Germinal center (tissue), 1 donor: ENCODE data around the gene TMEM86B.

ENCODE experiments used
- DNase-seq: peaks from one replicate; pipeline ENCODE4 v3.0.0; 2012; ENCODE audit warnings: mixed read lengths, low spot score

Gene TMEM86B, protein sequence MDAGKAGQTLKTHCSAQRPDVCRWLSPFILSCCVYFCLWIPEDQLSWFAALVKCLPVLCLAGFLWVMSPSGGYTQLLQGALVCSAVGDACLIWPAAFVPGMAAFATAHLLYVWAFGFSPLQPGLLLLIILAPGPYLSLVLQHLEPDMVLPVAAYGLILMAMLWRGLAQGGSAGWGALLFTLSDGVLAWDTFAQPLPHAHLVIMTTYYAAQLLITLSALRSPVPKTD

DNA sequence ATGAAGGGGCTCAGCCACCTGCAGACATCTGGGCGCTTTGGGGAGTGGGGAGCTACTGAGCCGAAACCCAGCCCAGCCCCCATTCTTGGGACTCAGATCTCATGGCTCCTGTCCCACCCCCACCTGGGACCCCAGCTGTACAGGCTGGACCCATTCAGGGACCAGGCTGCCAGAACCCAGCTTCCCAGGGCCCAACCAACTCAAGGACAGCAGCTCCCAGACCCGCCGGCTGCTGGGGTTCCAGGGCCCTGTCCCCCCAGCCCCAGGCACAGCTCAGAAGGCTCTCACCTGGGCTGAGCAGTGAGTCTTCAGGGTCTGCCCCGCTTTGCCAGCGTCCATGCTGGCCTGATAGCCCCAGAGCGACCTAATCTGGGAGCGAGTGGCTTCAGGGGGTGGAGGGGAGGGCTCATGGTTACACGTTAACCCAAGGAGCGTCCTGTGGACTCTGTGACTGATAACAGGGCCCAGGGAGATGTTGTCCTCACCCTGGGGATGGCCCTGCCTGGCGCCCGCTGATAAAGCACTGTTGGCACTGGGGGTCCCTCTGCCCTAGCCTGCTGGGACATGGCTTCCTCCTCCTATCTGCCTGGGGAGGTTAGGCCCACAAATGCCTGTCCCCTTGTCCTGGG is at the start of gene TMEM86B:
Gene TMEM86B, minus strand, starts transcription at position 361 of the 629 bp plus-strand sequence. Its CDS starts 22 bp downstream, at position 339.
- DNase-seq, result no peak

DNA sequence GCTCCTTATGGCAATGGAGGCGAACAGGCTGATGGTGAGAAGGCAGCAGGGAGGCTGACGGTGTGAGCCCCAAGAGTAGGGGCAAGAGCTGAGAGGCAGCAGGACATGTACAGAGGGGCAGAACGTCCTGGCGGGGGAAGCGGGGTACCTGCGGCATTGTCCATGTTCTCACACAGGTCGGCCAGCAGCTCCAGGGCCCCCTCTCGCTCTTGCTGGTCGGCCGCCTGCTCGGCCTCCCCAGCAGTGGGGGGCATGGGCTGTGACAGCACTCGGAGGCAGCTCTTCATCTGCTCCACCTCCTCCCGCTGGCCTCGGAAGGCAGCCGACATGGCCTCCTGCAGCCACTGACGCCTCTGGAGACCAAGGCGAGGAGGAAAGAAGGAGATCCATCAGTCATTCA is 48.9 kb upstream of the TMEM86B start:
- DNase-seq, result no peak

DNA sequence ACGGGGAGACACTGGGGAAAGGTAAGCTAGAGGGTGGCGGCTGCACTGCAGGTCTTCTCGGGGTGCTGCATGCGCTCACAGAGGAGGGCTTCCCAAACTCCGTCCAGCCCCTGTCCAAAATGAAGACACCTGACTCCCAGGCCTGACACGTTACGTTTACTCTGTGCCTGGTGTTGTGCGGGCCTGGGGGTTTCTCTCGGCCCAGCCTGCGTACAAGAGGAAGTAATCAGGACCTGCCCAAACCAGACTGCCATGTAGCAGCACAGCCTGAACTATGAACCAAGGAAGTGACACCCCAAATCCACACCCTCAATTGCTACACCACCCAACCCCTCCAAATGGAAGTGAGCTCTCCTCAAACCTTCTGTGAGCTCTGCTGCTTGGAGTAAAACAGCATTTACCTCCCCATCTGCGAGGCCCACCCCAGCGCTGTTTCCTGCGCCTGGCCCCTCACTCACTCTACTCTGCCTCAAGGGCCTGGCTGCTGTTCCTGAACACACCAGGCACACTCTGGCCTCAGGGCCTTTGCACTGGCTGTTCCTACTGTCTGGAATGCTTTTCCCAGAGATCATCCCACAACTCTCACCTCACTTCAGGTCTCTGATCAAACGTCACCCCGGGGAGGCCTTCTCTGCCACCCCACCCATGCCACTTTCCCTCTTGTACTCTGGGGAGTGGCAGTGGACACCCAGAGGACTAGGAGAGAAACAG is 48.3 kb upstream of the TMEM86B start:
- DNase-seq, result peak; percentile 45

DNA sequence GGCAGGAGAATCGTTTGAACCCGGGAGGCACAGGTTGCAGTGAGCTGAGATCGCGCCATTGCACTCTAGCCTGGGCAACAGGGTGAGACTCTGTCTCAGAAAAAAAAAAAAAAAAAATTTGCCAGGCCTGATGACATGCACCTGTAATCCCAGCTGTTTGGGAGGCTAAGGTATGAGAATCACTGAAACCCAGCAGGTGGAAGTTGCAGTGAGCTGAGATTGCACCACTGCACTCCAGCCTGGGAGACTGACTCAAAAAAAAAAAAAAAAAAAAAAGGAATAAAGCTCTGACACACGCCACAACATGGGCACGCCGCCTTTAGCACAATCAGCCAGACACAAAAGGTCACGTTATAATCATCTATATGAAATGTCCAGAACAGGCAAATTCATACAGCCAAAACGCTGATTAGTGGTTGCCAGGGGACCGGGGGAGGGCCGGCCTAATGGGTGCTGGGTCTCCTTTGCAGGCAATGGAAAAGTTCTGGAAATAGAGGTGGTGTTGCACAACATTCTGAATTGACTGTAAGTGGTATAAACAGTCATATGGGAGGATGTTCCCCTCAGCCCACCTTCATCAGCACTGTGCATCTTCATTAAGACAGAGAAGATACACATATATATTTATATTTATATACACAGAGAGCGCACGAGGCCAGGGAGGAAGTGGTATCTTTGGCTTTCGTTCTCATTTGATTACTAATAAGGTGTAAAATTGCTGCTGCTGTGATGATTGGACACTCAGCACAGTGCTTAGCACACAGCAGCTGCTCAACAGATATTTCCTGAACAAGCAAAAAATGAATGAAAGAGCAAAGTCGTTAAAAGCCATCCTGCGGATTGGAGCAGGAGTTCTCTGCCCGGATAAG is 47.5 kb upstream of the TMEM86B start:
- DNase-seq, result peak; percentile 69

DNA sequence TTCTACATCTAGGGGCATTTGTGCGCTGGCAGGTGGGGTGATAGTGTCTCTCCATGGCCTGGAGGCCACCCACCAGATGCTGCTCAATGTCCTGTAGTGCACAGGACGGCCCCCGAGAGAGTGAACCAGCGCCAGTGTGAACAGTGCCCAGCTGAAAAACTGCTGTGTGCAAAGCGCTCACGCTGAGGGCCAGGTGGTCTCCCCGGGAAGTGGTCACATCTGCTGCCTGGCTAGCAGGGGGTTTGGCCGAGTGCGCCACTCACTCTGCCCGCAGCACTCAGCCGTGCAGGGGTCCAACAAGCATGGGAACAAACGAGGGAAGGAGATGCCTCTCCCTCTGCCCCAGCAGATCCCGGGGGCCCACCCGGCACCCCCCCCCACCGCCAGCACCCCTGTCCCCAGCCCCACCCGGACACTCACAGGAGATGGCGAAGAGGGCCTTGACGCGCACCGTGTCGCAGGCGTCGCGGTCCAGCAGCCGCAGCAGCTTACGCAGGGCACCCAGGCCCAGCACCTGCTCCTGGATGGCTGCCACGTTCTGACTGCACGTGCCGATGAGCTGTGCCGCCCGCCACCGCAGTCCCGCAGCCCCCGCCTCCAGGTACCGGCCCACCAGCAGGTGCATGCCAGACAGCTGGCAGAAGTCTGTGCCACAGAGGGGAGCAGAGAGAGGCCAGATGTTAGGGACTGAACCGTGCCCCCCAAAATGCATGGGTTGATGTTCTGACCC is 45.6 kb upstream of the TMEM86B start:
- no peak for DNase-seq

DNA sequence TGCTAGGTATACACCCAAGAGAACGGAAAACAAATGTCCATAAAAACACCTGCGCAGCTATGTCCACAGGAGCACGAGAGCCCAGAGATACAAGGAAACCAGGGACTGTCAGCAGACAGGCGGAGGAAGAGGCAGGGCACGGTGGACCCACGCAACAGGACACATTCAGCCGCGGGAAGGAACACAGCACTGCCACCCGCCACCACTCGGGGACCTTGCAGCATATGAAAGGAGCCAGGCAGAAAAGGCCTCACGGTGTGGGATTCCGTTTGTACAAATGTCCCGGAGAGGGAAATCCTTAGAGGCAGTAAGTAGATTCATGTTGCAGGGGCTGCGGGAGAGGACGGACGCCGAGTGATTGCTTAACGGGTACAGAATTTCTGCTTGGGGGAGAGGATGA is 43.6 kb upstream of the TMEM86B start:
- no peak for DNase-seq

DNA sequence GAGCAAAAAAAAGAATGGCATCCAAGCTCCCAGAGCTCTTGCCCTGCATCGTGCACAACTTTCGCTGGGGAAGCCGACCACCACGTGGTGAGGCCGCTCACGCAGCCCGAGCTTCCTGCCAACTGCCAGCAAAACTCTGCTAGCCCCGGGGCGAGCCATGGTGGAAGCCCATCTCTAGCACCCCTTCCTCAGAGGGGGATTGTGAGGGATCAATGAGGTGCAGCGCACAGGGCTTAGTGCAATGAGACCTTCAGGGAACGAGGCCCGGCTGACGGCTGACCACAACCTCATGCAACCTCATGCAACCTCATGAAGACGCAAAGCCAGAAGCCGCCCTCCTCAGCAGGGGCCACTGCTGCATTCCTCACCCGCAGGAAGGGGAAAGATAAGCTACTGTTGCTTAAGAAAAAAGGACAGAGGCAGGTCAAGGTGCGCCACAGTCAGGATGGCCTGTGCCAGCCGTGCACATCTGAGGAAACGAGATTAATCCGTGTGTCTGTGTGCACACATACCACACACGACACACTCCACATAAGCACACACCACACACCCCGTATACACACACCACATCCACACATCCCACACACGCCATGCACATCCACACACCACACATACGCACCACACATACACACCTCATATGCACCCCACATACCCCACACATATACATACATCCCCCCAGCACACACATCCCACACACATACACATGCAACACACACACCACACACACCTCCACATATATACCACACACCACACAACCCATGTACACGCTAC is 41.8 kb upstream of the TMEM86B start:
- no peak for DNase-seq

DNA sequence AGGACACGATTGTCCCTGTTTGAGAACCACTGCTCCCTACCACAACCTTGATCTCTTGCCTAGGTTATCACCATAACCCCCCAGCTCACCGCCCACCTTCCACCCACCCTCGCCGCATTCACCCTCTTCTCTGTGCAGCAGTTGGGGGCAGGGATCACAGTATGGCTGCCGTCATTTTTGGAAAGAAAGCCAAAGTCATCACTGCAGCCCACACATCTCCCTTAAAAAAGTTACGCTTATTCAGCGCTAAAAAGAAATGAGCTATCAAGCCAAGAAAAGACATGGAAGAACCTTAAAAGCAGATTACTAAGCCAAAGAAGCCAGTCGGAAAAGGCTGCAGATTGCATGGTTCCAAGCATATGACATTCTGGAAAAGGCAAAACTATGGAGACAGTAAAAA is 40.7 kb upstream of the TMEM86B start:
- DNase-seq, result no peak

DNA sequence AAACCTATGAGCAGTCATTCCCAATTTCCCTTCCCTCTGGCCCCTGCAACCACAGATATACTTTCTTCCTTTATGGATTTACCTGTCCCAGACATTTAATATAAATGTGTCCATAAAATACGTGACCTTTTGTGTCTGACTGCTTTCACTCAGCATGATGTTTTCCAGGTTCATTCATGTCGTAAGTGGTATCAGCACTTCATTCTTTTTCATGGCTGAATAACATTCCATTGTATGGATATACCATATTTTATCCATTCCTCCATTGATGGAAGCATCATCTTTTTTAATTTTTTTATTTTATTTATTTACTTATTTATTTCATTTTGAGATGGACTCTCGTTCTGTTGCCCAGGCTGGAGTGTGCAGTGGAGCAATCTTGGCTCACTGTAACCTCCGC is 38.3 kb upstream of the TMEM86B start:
- DNase-seq, result no peak

DNA sequence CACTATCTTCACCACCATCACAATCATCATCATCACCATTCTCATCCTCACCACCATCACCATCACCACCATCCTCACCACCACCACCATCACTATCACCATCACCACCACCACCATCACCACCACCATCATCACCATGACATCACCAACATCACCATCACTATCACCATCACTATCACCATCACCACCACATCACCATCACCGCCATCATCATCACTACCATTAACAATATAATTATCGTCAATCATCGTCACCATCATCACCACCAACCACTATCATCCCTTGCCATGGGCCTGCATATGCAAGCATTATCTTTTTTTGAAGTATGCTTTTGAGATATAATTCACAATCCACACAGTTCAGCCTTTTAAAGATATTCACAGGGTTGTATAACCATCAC is 37.8 kb upstream of the TMEM86B start:
- DNase-seq, result no peak

DNA sequence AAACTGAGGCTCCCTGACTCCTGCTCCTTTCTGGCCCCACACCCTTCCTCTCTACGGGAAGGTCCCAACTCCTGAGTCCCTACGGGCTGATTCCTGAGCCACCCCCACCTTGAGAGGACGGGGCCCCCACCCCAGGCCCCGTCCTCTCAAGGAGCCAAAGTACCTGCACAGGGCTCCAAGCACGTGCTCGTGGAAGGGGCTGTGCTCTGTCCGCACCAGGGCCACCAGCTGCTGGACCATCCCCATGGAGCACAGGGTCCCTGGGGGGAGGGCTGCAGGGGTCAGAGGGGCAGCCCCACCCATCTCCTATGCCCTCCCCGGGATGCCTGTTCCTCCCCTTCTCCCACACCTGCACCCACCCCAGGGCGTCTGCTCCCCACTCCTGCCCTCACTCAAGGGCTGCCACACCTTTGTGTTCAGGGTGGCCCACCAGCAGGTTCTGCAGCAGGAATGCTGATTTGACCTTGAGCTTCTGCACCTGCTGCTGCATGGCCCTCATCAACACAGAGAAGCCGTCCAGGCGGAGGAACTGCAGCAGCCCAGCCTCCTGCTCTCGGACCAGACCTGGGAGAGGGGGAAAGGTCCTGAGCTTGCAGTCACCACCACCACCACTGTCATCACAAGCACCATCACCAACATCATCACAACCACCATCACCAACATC is 37.3 kb upstream of the TMEM86B start:
- no peak for DNase-seq

DNA sequence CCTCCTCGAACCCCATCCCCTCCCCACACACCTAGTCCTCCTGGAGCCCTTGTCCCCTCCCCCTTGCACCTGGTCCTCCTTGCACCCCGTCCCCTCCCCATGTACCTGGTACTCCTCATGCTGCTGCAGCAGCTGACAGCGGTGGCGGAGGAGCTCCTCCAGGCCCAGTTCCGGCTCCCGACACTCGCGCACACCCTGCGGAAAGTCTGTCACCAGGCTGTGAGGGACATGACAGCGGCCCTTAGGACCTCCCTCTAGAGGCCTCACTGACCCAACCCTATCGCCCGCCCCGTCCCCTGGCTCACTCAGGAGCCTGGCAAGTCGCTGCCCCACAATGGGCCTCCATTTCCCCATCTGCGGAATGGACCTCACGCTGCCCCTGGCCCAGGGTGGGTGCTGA is 36.6 kb upstream of the TMEM86B start:
- no peak for DNase-seq

DNA sequence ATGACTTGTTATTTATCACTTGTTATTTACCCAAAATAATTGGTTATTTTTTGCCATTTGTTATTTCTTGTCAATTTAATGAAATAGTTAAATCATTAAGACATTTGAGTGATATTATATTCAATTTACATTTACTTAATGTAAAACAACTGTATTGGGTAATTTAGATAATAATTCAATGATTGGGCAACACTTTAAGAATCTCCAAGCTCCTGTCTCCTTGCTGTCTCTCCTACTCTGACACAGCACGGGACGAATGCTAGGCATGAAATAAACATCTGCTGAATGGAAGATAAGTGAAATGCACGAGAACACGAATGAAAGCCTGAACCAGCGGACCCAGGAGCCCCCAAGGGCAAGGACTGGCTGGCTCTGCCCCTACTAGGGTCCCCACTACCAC is 36.0 kb upstream of the TMEM86B start:
- no peak for DNase-seq

DNA sequence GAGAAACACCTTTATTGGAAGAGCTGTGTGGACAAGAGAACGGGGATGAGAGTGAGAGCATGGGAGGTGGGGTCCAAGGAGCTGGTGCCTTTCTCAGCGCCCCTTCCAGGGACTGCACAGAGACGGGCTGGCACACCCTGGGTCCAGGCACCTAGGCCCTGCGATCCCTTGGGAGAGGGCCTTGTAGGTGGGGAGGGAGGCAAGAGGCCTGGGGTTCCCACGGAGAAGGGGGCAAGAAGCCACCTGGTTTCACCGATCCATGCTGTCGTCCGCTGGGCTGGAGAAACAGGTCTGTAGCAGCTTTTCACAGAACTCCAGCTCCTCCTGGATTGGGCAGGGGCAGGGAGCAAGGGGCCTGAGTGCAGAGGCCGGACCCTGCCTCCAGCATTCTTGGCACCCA is 33.8 kb upstream of the TMEM86B start:
- DNase-seq, result no peak

DNA sequence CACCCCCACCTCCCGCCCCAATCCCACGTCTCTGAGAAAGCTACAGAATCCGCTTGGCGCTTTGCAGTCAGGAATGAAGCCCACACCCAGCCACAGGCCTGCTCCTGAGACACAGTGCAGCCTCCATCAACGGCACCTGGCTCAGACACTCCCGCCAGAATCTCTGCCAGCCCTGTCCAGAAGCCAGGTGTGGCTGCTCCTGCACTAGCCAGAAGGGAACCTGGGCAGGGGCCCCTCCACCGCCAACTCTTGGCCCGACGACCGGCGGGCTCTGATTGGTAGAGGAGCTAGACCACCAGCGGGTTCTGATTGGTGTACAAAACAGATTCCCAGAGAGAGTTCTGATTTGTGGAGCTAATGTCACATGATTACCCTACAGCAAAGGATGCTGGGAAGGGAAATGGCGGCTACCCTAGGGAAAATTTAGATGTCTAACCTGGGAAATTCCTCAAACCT is 33.1 kb upstream of the TMEM86B start:
- DNase-seq, result no peak

DNA sequence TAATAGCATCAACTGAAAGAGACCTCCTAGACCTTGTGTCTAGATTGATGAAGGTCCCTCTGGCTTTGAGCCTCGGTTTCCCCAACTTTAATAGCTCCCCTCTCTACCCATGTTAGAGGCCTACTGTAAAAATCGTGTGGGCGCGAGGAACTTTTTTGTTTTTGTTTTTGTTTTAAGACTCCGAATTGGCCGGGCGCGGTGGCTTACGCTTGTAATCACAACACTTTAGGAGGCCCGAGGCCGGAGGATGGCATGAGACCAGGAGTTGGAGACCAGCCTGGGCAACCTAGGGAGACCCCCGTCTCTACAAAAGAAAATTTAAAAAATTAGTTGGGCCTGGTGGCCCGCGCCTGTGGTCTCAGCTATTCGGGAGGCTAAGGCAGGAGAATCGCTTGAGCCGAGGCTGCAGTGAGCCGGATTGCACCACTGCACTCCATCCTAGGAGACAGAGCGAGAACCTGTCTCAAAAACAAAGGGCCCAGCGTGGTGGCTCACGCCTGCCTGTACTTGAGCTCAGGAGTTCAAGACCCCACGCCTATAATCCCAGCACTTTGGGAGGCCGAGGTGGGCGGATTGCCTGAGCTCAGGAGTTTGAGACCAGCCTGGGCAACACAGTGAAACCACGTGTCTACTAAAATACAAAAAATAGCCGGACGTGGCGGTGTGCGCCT is 31.1 kb upstream of the TMEM86B start:
- DNase-seq, result no peak

DNA sequence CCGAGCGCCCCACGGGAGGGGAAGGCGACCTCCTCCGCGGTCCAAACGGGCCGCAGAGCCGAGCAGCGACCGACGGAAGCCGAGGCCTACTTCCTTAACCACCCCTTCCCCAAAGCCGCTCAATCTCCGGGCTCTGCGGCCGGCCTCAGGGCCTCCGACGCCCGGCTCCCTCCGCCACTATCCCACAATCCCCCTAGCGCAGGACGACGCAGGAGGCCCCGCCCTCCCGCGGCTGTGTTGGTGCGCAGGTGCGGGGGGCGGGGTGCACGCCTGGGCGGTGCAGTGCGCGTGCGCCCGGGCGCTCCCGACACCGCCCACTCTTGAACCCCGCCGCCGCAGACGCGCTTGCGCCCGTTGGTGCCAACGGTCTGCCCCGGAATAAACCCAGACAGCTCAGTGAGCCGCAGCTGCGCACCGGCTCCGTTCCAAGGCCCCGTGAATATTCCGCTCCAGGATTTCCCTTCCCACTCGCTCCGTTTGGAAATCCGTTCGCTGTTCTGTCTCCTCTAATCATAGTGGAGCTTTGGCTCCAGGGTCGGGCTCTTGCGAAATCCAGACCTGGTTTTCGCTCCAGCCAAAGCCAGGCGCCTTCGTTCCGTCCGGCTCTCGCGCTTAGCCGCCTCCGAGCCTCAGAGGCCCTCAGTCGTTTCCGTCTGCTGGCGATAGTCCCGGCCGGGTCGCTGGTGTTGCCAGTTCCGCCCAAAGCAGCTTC is 30.4 kb upstream of the TMEM86B start, which contains the start of gene PPP6R1:
Gene PPP6R1, minus strand, starts transcription at position 190 of the 712 bp plus-strand sequence. CDS start 11,914 bp downstream, outside the sequence.
- peak; percentile 97 for DNase-seq

DNA sequence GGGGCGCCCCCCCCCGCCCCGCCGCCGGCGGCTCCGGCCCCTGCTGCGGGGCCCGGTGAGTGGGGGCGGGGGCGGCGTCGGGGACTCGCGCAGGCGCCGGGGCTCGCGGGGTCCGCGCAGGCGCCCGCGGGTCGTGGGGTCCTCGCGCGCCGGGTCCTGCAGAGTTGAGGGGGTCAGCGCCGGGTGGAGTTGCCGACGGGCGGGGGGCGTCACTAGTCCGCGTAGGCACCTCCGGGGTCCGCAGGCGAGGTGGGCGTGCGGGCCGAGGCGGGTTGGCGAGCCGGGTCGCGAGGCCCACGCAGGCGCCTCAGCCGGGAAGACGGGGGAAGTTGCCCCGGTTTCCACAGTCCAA is 29.9 kb upstream of the TMEM86B start:
- DNase-seq, result peak; percentile 68
